Fibroblast of peridontal ligament (primary cell): ENCODE results near the gene TRAF4.
"Not testable (repeated sequence)": the region's sequence is repeated elsewhere in the genome, so short reads cannot be mapped to it uniquely, and the experiment has no call there.

Experiments used
- DNase-seq: peaks from one replicate; pipeline ENCODE4 v3.0.0-alpha.2; 2010; ENCODE audit errors: extremely low read depth

TRAF4 gene

DNA sequence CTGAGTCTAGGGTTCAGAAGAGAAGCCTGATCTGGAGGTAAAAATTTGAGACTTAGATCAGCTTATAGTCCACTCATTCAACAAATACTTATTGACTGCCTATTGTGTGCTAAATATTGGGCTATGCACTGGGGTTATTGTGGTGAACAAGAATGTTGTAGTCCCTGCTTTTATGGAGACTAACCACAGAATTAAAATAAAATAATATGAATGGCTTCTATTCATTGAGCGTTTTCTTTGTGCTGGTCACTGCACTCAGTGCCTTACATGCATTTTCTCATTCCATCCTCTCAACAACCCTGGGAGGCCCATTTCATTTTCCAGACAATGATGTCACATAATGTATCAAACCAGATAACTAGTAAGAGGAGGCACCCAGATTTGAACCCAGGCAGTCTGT is 10.5 kb upstream of the TRAF4 start:
- no peak for DNase-seq

DNA sequence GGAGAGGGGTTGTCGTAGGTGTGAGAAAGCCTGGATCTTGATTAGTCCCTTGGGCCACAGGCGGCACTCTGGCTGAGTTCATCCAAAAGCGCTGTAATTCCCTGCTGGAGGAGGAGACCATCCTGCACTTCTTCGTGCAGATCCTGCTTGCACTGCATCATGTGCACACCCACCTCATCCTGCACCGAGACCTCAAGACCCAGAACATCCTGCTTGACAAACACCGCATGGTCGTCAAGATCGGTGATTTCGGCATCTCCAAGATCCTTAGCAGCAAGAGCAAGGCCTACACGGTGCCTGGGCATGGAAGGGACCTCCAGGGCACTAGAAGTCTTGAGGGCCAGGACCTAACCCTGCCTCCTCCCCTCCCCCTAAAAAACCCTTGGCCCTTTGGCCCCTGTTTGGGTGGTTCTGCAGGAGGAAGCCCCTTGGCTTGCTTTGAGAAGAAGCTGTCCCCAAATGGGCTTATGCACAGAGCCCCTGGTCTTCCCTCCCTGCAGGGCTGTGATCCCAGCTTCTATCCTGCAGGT is 9.0 kb upstream of the TRAF4 start:
- DNase-seq, result no peak

DNA sequence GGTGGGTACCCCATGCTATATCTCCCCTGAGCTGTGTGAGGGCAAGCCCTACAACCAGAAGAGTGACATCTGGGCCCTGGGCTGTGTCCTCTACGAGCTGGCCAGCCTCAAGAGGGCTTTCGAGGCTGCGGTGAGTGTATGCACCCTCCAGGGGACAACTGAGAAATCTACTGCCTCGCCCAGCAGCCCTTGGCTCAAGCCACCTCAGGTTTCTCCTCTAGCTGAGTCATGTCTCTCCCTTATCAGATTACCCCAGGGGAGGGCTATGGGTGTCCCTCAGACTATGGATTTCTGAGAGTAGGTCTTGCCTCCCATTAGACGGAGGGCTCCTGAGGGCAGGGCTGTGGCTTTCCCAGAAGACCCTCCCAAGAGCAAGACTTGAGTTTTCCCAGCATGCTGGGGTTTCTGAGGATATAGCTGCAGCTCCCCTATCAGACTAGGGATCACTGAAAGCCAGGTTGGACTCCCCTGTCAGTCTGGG is 8.5 kb upstream of the TRAF4 start:
- DNase-seq, result no peak

DNA sequence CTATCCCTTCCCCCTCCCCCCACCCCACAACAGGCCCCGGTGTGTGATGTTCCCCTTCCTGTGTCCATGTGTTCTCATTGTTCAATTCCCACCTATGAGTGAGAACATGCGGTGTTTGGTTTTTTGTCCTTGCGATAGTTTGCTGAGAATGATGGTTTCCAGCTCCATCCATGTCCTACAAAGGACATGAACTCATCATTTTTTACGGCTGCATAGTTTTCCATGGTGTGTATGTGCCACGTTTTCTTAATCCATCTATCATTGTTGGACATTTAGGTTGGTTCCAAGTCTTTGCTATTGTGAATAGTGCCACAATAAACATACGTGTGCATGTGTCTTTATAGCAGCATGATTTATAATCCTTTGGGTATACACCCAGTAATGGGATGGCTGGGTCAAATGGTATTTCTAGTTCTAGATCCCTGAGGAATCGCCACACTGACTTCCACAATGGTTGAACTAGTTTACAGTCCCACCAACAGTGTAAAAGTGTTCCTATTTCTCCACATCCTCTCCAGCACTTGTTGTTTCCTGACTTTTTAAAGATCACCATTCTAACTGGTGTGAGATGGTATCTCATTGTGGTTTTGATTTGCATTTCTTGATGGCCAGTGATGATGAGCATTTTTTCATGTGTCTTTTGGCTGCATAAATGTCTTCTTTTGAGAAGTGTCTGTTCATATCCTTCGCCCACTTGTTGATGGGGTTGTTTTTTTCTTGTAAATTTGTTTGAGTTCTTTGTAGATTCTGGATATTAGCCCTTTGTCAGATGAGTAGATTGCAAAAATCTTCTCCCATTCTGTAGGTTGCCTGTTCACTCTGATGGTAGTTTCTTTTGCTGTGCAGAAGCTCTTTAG is 7.7 kb upstream of the TRAF4 start:
- DNase-seq, result not testable (repeated sequence)

DNA sequence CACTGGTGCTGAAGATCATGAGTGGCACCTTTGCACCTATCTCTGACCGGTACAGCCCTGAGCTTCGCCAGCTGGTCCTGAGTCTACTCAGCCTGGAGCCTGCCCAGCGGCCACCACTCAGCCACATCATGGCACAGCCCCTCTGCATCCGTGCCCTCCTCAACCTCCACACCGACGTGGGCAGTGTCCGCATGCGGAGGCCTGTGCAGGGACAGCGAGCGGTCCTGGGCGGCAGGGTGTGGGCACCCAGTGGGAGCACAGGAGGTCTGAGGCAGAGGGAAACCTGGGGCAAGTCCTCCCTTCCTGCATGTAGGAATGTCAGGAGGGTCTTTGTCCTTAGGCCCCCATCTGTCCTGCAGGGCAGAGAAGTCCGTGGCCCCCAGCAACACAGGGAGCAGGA is 6.5 kb upstream of the TRAF4 start:
- no peak for DNase-seq

DNA sequence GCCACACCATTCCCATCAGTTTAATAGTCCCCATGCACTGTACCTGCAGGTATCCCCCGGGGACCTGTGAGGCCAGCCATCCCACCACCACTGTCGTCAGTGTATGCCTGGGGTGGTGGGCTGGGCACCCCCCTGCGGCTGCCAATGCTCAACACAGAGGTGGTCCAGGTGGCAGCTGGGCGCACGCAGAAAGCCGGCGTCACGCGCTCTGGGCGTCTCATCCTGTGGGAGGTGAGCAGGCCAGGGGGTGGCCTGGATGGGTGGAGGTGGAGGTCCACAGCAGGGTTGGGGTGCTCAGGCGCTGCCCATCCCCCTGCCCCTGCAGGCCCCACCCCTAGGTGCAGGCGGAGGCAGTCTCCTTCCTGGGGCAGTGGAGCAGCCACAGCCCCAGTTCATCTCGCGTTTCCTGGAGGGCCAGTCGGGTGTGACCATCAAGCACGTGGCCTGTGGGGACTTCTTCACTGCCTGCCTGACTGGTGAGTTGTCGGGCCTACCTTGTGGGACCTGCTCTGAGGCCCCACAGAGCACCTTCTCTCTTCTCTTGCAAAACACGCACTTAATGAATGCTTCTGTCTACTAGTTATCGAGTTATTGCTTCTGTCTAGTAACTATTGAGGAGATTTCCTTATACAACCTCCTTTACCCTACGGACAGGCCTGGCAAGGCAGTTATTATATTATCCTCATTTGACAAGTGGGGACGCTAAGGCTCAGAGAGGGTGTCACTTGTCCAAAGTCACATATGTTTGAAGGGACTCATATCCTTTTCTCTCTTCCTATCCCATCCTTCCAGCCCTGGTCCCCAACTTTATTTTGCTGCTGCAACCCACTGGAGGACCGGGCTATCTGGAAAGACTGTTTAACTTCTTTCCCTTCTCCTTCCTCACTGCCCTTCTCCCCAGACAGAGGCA is 5.8 kb upstream of the TRAF4 start:
- no peak for DNase-seq

DNA sequence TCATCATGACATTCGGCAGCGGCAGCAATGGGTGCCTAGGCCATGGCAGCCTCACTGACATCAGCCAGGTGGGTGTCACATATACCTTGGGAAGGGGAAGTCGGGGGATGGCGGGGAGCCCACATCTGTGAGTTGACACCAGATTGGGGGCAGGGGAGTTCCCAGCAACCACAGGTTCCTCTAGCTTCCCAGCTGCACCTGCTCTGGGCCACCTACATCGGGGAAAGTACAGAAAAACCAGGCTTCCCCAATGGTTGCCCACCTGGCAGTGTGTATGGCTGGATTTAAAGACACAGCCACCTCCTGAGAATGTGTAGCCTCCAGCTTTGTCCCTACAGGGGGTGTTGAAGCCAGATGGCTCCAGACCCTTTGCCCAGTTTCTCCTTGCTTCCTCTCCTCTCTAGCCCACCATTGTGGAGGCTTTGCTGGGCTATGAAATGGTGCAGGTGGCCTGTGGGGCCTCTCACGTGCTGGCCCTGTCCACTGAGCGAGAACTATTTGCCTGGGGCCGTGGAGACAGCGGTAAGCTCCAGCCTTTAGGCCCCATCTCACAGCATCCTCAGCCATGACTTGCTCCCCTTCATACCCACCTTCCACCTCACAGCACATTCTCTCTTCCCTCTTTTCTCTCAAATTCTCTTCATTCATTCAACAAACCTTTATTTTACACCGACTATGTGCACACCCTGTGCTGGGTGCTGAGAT is 5.0 kb upstream of the TRAF4 start:
- DNase-seq, result no peak

DNA sequence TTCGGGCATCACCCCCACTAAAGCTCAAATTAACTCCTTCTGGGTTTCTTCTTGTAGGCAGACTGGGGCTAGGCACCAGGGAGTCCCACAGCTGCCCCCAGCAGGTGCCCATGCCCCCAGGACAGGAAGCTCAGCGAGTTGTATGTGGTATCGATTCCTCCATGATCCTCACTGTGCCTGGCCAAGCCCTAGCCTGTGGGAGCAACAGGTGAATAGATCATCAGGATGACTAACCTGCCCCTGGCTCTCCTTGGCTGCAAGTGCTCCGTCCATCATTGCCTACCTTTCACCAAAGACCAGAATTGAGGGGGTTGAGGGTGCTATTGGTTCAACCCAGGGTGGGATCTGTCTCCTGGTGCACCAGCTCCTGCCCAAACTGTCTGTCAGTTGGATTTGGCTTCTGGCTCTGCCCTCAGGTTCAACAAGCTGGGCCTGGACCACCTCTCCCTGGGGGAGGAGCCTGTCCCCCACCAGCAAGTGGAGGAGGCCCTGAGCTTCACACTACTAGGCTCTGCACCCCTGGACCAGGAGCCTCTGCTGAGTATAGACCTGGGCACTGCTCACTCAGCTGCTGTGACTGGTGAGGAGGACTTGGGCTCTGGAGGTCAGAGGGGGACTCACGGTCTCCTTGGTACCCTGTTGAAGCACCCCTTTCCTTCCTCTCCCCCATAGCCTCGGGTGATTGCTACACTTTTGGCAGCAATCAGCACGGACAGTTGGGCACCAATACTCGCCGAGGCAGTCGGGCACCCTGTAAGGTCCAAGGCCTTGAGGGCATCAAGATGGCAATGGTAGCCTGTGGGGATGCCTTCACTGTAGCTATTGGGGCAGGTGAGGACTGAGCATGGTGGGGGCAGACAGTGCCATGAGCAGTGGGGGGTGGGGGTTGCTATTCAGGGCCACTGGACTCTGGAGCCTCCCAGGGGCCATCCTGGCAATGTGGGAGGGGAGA is 3.1 kb upstream of the TRAF4 start:
- no peak for DNase-seq

DNA sequence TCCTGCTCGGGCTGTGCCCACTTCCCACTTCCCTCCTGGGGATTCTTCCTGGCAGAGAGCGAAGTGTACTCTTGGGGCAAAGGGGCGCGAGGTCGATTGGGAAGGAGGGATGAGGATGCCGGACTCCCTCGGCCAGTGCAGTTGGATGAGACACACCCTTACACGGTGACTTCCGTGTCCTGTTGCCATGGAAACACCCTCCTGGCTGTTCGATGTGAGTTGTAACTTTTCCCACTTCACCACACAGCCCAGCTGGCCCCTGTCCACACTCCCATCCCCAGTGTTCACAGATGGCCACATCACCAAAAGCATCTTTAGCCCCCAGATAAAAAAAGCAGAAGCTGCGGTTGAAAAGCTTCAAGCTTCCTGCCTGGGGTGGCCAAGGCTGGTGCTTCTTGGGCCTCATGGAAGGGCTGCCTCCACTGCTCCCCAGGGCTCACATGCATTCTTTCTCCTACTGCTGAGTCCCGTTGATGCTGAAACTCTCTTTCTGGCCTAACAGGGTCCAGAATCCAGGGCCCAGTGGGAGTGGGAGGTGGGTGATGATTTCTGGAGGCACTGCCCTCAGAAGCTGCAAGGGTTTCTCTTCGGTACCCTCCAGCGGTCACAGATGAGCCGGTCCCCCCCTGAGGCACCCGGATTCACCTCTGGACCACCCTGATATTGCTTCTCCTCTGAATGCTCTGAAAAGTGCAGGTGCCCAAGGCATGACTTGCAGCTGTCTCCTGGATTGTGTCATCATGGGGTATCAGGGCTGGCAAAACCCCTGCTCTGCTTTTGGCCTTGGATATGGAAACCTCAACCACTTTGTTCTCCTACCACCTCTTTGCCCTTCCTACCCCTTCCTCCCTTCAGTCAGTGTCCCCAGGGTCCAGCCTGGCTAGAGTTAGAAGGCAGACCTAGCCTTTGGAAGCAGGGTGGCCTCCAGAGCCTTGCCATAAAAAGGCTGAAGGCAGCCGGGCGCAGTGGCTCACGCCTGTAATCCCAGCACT is 2.2 kb upstream of the TRAF4 start:
- DNase-seq, result no peak

DNA sequence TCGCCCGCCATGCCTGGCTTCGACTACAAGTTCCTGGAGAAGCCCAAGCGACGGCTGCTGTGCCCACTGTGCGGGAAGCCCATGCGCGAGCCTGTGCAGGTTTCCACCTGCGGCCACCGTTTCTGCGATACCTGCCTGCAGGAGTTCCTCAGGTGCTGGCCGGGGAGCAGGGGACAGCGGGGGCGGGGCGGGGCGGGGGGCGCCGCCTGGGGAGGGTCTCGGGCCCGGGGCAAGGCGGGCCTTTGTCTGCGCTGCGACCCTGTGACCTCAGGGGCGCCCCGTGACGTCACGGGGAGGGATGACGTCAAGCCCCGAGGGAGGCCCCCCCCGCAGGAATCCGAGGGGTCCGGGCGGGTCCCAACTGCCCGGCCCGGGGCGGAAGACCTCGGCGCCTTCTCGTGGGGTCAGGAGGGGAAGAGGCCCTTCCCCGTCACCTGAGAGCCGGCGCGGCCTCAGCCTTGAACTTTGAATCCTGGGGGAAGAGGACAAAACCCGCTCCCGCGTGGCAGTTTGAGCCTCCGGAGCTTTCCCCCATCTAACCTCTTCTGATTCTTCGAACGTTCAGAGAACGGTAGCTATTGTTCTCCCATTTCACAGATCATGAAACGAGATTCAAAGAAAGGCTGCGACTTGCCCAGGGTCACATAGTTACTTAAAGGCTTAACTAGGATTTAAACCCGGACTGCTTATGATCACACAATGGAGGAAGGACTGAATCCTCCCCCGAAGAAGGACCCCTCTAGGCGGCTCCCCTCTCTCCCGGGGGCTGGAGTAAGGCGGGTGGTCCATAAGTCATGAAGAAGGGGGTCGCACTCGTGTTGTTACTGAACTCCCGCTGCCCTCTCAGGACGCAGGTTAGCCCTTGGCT is 527 bp downstream of the TRAF4 start:
- DNase-seq, result peak; percentile 36

DNA sequence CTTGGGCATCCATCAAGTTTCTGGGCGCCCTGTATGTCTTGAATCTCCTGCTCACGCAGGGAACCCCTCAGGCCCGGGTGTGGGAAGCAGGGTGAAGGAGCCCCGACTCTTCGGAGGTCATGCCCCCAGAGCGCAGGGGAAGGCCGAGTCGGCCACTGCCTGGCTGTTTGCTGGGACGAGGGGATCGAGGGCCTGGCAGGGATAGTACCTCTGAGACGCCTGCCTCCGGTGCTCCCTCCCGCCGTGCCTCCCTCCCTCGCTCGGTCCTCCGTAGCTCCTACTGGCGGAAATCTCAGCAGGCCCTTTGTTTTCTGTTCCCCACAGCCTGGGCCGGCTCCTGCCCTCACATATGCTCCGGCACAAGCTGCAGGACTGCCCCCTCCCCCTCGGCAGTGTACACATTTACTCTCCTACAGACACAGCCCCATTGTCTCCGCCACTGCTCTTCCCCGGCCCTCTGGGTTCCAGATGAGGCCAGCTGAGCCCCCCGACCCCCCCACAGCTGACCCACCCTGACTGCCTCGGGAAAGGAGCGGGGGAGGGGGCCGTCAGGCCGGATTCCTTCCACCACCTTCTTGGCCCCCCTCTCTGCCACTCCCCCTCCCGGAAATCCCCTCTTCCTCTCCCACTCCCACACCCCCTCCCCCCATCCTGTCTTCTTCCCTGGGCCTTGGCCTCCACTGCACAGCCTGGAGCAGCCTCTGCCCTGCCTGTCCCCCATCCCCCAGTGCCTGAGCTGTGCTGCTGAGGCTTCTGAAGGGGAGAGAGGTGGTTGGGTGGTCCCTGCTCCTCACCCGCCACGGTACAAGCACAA is 1.4 kb downstream of the TRAF4 start:
- DNase-seq, result peak; percentile 38

DNA sequence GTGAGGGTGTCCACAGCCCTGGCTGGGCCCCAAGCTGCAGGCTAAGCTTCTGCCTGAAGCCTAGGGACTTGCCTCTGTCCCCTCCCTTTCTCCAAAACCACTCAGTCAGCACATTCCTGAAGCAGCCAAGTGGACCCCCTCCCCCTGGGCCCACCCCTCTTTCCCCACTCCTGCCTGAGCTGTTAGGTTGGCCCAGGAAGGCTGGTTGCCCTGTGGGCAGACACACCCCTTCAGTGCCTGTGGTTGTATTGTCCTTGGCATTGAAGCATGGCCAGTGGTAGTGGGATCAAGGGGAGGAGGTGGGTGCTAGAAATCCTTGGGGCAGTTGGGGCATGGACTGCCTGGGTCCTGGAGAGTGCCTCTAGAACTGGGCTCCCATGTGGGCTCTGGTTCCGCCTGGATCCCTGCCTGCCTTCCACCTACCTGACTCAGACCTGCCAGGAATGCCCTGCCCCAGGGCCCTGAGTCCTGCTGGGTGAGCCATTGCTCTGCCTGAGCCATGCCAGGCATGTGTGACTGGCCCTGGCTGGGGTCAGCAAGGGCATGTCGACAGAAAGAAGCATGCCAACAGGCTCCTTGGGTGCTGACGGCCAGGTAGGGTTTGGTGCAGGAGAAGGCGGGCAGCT is 2.1 kb downstream of the TRAF4 start:
- DNase-seq, result no peak

DNA sequence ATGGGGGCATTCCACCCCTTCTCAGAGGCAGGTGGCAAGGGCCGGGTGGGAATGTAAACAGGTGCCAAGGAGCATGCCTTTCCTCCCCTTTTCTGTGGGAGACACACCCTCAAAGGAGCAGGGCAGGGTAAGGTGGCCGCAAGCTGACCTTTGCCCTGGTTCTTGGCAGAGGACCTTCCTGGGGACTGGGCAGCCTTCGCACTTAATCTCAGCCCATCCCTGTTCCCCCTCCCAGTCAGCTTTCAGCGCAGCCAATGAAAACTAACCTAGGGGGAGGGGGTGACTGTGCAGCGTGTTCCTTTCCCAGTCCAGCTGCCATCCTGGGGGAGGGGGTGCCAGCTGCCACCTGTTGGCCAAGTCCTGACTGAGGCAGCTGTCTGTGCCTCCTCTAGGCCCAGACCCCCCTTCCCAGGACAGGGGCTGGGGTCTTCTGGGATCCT is 2.8 kb downstream of the TRAF4 start:
- no peak for DNase-seq

DNA sequence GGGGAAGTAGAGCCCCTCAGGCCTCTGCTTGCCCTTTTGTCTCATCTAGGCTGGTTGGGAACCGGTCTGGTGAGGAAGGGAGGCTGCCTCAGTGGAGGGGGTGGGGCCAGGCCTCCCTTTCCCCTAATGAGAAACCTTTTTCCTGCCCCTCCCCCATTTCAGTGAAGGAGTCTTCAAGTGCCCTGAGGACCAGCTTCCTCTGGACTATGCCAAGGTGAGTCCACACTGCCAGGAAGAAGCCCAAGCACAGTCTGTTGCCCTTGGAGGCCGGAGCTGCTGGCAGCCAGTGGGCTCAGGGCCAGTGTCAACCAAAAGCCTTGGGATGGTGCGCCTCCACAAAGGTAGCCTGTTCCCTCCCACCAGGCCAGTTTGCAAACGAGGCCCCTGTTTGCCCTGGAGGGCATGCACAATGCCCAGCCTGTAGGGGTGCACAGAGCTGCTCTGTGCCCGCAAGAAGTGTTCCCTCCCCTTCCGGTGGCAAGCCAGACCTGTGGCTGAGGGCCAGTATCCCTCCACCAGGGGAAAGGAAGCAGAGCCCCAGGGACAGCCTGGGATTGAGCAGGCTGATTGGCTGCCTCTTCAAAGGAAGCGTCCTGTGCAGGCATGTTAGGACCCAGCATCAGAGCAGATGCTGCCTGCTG is 3.4 kb downstream of the TRAF4 start:
- no peak for DNase-seq

DNA sequence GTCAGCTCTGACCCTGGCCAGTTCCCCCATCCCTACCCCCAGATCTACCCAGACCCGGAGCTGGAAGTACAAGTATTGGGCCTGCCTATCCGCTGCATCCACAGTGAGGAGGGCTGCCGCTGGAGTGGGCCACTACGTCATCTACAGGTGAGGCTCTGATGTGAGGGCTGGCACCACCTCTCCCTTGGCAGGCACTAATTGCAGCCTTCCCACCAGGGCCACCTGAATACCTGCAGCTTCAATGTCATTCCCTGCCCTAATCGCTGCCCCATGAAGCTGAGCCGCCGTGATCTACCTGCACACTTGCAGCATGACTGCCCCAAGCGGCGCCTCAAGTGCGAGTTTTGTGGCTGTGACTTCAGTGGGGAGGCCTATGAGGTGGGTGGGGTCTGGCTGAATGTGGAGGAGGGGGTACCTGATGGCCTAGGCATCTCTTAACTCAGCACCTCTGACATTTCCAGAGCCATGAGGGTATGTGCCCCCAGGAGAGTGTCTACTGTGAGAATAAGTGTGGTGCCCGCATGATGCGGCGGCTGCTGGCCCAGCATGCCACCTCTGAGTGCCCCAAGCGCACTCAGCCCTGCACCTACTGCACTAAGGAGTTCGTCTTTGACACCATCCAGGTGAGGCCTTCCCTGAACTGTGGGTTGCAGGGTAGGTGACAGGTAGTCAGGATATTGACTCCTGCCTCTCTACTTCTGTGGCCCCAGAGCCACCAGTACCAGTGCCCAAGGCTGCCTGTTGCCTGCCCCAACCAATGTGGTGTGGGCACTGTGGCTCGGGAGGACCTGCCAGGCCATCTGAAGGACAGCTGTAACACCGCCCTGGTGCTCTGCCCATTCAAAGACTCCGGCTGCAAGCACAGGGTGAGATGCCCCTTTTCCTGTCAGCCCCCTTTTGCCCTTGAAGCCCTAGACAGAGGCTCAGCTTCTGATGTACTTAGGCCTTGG is 4.3 kb downstream of the TRAF4 start:
- no peak for DNase-seq
